ENCODE data around the gene RPL41. TPM values are rescaled to one million over a fixed set of nuclear protein-coding genes. Genes with fewer than 3 reads are reported as not detected.

The RPL41 gene
- total and polyA plus RNA-seq, 10 of the 15 experiments (the other 5 are each of a cell fraction or from before 2014, with no cell fraction given), result 4,144 to 19,112 (median 8,004) TPM

DNA sequence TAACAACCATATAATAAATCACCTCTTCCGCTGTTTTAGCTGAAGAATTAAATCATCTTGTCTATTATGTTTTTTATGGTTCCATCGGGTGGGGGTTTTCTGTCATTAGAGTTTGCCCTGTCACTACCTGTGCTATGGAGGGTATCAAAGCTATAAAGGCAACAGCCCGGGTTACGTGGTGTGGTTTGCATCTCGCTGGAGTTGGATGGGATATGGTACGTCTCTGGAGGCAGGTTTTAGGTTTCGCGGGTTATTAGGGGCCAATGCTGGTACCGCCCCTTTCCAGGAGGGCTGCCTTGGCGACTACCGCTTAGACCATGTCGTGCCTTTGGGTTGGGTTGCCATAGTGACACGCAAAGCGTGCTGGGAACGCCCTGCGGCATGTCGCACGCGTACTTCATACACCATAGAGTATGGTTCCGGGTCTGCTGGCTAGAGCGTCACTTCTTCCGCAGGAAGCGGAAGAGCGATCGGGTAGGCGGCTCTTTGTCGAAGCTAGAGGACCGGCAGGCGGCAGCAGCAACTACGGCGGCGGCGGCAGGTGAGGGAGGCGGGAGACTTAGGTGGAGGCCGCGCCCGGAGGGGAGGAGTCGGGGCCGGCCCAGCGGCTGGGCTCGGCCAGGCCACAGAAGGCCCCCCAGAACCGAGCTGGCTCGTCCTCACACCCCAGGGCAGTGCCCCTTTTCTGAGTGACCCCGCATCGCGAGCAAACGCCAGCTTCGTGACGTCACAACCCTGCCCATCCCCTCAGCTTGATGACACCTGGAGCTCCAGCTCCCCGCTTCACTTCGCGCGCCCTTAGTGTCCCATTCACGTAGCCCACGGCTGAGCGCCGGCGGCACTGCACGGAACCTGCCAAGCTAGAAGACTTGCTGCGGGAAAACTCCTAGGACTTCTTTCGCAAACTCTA lies 1.6 kb downstream of the RPL41 start, which contains the start of gene ZC3H10 (continued):
- TF ChIP-seq CUX1 (IDR thresholded peaks at IDR 0.05; ENCODE audit: insufficient replicate concordance, low read depth, low read length) (no peak), SIX5 (IDR thresholded peaks at IDR 0.05; ENCODE audit: low read depth, low read length, severe bottlenecking) (peak; percentile 60), ESRRA (IDR thresholded peaks at IDR 0.05; ENCODE audit: low read length) (peak; percentile 72; the same call in 1 of the 2 replicates), CHD2 (IDR thresholded peaks at IDR 0.05; ENCODE audit: borderline replicate concordance, low read depth, low read length) (peak; percentile 92), SPI1 (IDR thresholded peaks at IDR 0.05; ENCODE audit: borderline replicate concordance, insufficient read depth, low read depth, low read length) (peak; percentile 53; the same call in 1 of the 2 replicates), ASH2L (IDR thresholded peaks at IDR 0.05; ENCODE audit: borderline replicate concordance, low read depth) (no peak)
